HL-60 (cell line): ENCODE measurements around the gene ADSS1.

ENCODE experiments used
- CTCF ChIP-seq: IDR thresholded peaks from one replicate; pipeline ENCODE4 v1.5.1; 2011; ENCODE audit warnings: low read length, control low read depth, inconsistent platforms; ENCODE audit not compliant: insufficient read depth
- GABPA ChIP-seq: IDR thresholded peaks from 2 replicates; pipeline ENCODE4 v1.6.1; 2012; ENCODE audit warnings: low read depth
- POLR2AphosphoS5 ChIP-seq: IDR thresholded peaks from 2 replicates; pipeline ENCODE4 v1.6.1; 2012; ENCODE audit warnings: low read depth
- REST ChIP-seq: IDR thresholded peaks from 2 replicates; pipeline ENCODE4 v1.6.1; 2012; ENCODE audit warnings: low read depth; ENCODE audit not compliant: insufficient replicate concordance
- SPI1 ChIP-seq: IDR thresholded peaks from 2 replicates; pipeline ENCODE4 v1.6.1; 2012; ENCODE audit warnings: low read depth, mild to moderate bottlenecking, borderline replicate concordance

GRCh38 chr14:104705340-104706047 lies 18.5 kb upstream of the ADSS1 start:
- no peak for TF ChIP-seq CTCF
- no peak for TF ChIP-seq POLR2AphosphoS5
- no peak for TF ChIP-seq SPI1
- TF ChIP-seq REST, result no peak
- TF ChIP-seq GABPA, result no peak
